ENCODE results near the gene ZNF521.
"Not testable (repeated sequence)": the region's sequence is repeated elsewhere in the genome, so short reads cannot be mapped to it uniquely, and the experiment has no call there.

Gene ZNF521

GRCh38 chr18:25279556-25279955, 72.4 kb downstream of the ZNF521 start:
- no peaks in the 10 kb centered on the region for H3K36me3 ChIP-seq (ENCODE audit: control insufficient read depth in 2 of 2, insufficient read depth in 2 of 2, low read length in 2 of 2)
- no peak overlapping the region for H3K27ac ChIP-seq (ENCODE audit: low read length)
- no peaks in the 10 kb centered on the region for H3K27me3 ChIP-seq (ENCODE audit: control insufficient read depth in 1 of 2, insufficient read depth in 2 of 2, low read length in 2 of 2)
- no peak overlapping the region for H3K4me3 ChIP-seq (ENCODE audit: low read length in 2 of 2)
- no peaks in the 10 kb centered on the region for H3K4me1 ChIP-seq (ENCODE audit: control insufficient read depth, insufficient read depth, low read length)
- no peak overlapping the region for H3K9ac ChIP-seq (ENCODE audit: low read length in 2 of 2)
- H3K9me3 ChIP-seq (ENCODE audit: control insufficient read depth in 2 of 2, low read length in 2 of 2) = no peaks in the 10 kb centered on the region

GRCh38 chr18:25279133-25279532, 72.8 kb downstream of the ZNF521 start:
- Histone ChIP-seq H3K4me3 (ENCODE audit: low read length in 2 of 2) (no peak overlapping the region), H3K36me3 (ENCODE audit: control insufficient read depth in 2 of 2, insufficient read depth in 2 of 2, low read length in 2 of 2) (no peaks in the 10 kb centered on the region), H3K27me3 (ENCODE audit: control insufficient read depth in 1 of 2, insufficient read depth in 2 of 2, low read length in 2 of 2) (no peaks in the 10 kb centered on the region), H3K4me1 (ENCODE audit: control insufficient read depth, insufficient read depth, low read length) (no peaks in the 10 kb centered on the region), H3K27ac (ENCODE audit: low read length) (no peak overlapping the region), H3K9ac (ENCODE audit: low read length in 2 of 2) (no peak overlapping the region), H3K9me3 (ENCODE audit: control insufficient read depth in 2 of 2, low read length in 2 of 2) (no peaks in the 10 kb centered on the region)

GRCh38 chr18:25278394-25278793, 73.6 kb downstream of the ZNF521 start:
- no peaks in the 10 kb centered on the region for H3K4me1 ChIP-seq (ENCODE audit: control insufficient read depth, insufficient read depth, low read length)
- H3K27me3 ChIP-seq (ENCODE audit: control insufficient read depth in 1 of 2, insufficient read depth in 2 of 2, low read length in 2 of 2) = no peaks in the 10 kb centered on the region
- no peaks in the 10 kb centered on the region for H3K36me3 ChIP-seq (ENCODE audit: control insufficient read depth in 2 of 2, insufficient read depth in 2 of 2, low read length in 2 of 2)
- H3K9ac ChIP-seq (ENCODE audit: low read length in 2 of 2) = no peak overlapping the region
- H3K27ac ChIP-seq (ENCODE audit: low read length) = no peak overlapping the region
- H3K9me3 ChIP-seq (ENCODE audit: control insufficient read depth in 2 of 2, low read length in 2 of 2) = no peaks in the 10 kb centered on the region
- H3K4me3 ChIP-seq (ENCODE audit: low read length in 2 of 2) = no peak overlapping the region

GRCh38 chr18:25275412-25276001, 76.5 kb downstream of the ZNF521 start:
- Histone ChIP-seq H3K9me3 (ENCODE audit: control insufficient read depth in 2 of 2, low read length in 2 of 2) (no peaks in the 10 kb centered on the region), H3K27ac (ENCODE audit: low read length) (no peak overlapping the region), H3K9ac (ENCODE audit: low read length in 2 of 2) (no peak overlapping the region), H3K36me3 (ENCODE audit: control insufficient read depth in 2 of 2, insufficient read depth in 2 of 2, low read length in 2 of 2) (no peaks in the 10 kb centered on the region), H3K27me3 (ENCODE audit: control insufficient read depth in 1 of 2, insufficient read depth in 2 of 2, low read length in 2 of 2) (no peaks in the 10 kb centered on the region), H3K4me1 (ENCODE audit: control insufficient read depth, insufficient read depth, low read length) (no peaks in the 10 kb centered on the region), H3K4me3 (ENCODE audit: low read length in 2 of 2) (no peak overlapping the region)

GRCh38 chr18:25274926-25275325, 77.0 kb downstream of the ZNF521 start:
- Histone ChIP-seq H3K9me3 (ENCODE audit: control insufficient read depth in 2 of 2, low read length in 2 of 2) (no peaks in the 10 kb centered on the region), H3K27ac (ENCODE audit: low read length) (no peak overlapping the region), H3K9ac (ENCODE audit: low read length in 2 of 2) (no peak overlapping the region), H3K27me3 (ENCODE audit: control insufficient read depth in 1 of 2, insufficient read depth in 2 of 2, low read length in 2 of 2) (no peaks in the 10 kb centered on the region), H3K36me3 (ENCODE audit: control insufficient read depth in 2 of 2, insufficient read depth in 2 of 2, low read length in 2 of 2) (no peaks in the 10 kb centered on the region), H3K4me3 (ENCODE audit: low read length in 2 of 2) (no peak overlapping the region), H3K4me1 (ENCODE audit: control insufficient read depth, insufficient read depth, low read length) (no peaks in the 10 kb centered on the region)

- not testable (repeated sequence) for H3K27me3 ChIP-seq (ENCODE audit: control insufficient read depth in 1 of 2, insufficient read depth in 2 of 2, low read length in 2 of 2); H3K36me3 ChIP-seq (ENCODE audit: control insufficient read depth in 2 of 2, insufficient read depth in 2 of 2, low read length in 2 of 2); H3K4me1 ChIP-seq (ENCODE audit: control insufficient read depth, insufficient read depth, low read length); H3K9ac ChIP-seq (ENCODE audit: low read length in 2 of 2); H3K9me3 ChIP-seq (ENCODE audit: control insufficient read depth in 2 of 2, low read length in 2 of 2); H3K4me3 ChIP-seq (ENCODE audit: low read length in 2 of 2); H3K27ac ChIP-seq (ENCODE audit: low read length)
Measured at GRCh38 chr18:25266931-25267527, 84.9 kb downstream of the ZNF521 start.

GRCh38 chr18:25262920-25263319, 89.0 kb downstream of the ZNF521 start:
- Histone ChIP-seq H3K36me3 (ENCODE audit: control insufficient read depth in 2 of 2, insufficient read depth in 2 of 2, low read length in 2 of 2) (no peaks in the 10 kb centered on the region), H3K27ac (ENCODE audit: low read length) (no peak overlapping the region), H3K4me3 (ENCODE audit: low read length in 2 of 2) (no peak overlapping the region), H3K9ac (ENCODE audit: low read length in 2 of 2) (no peak overlapping the region), H3K27me3 (ENCODE audit: control insufficient read depth in 1 of 2, insufficient read depth in 2 of 2, low read length in 2 of 2) (no peaks in the 10 kb centered on the region), H3K9me3 (ENCODE audit: control insufficient read depth in 2 of 2, low read length in 2 of 2) (no peaks in the 10 kb centered on the region), H3K4me1 (ENCODE audit: control insufficient read depth, insufficient read depth, low read length) (no peaks in the 10 kb centered on the region)

- Histone ChIP-seq H3K36me3 (ENCODE audit: control insufficient read depth in 2 of 2, insufficient read depth in 2 of 2, low read length in 2 of 2) (no peaks in the 10 kb centered on the region), H3K27me3 (ENCODE audit: control insufficient read depth in 1 of 2, insufficient read depth in 2 of 2, low read length in 2 of 2) (no peaks in the 10 kb centered on the region), H3K9me3 (ENCODE audit: control insufficient read depth in 2 of 2, low read length in 2 of 2) (no peaks in the 10 kb centered on the region), H3K4me3 (ENCODE audit: low read length in 2 of 2) (no peak overlapping the region), H3K27ac (ENCODE audit: low read length) (no peak overlapping the region), H3K9ac (ENCODE audit: low read length in 2 of 2) (no peak overlapping the region), H3K4me1 (ENCODE audit: control insufficient read depth, insufficient read depth, low read length) (no peaks in the 10 kb centered on the region)
Measured at GRCh38 chr18:25261768-25262167, 90.2 kb downstream of the ZNF521 start.

GRCh38 chr18:25256439-25256838, 95.5 kb downstream of the ZNF521 start:
- H3K27me3 ChIP-seq (ENCODE audit: control insufficient read depth in 1 of 2, insufficient read depth in 2 of 2, low read length in 2 of 2) = no peaks in the 10 kb centered on the region
- H3K36me3 ChIP-seq (ENCODE audit: control insufficient read depth in 2 of 2, insufficient read depth in 2 of 2, low read length in 2 of 2) = no peaks in the 10 kb centered on the region

GRCh38 chr18:25253779-25254178, 98.2 kb downstream of the ZNF521 start:
- no peak overlapping the region for H3K4me3 ChIP-seq (ENCODE audit: low read length in 2 of 2)
- H3K4me1 ChIP-seq (ENCODE audit: control insufficient read depth, insufficient read depth, low read length) = no peaks in the 10 kb centered on the region
- H3K36me3 ChIP-seq (ENCODE audit: control insufficient read depth in 2 of 2, insufficient read depth in 2 of 2, low read length in 2 of 2) = no peaks in the 10 kb centered on the region
- no peak overlapping the region for H3K9ac ChIP-seq (ENCODE audit: low read length in 2 of 2)
- no peaks in the 10 kb centered on the region for H3K27me3 ChIP-seq (ENCODE audit: control insufficient read depth in 1 of 2, insufficient read depth in 2 of 2, low read length in 2 of 2)
- H3K27ac ChIP-seq (ENCODE audit: low read length) = no peak overlapping the region
- no peaks in the 10 kb centered on the region for H3K9me3 ChIP-seq (ENCODE audit: control insufficient read depth in 2 of 2, low read length in 2 of 2)

More at GRCh38 chr18:25256439-25256838, 95.5 kb downstream of the ZNF521 start:
- Histone ChIP-seq H3K9me3 (ENCODE audit: control insufficient read depth in 2 of 2, low read length in 2 of 2) (no peaks in the 10 kb centered on the region), H3K9ac (ENCODE audit: low read length in 2 of 2) (no peak overlapping the region), H3K4me3 (ENCODE audit: low read length in 2 of 2) (no peak overlapping the region), H3K4me1 (ENCODE audit: control insufficient read depth, insufficient read depth, low read length) (no peaks in the 10 kb centered on the region), H3K27ac (ENCODE audit: low read length) (no peak overlapping the region)

- H3K9ac ChIP-seq (ENCODE audit: low read length in 2 of 2) = no peak overlapping the region
- H3K4me3 ChIP-seq (ENCODE audit: low read length in 2 of 2) = no peak overlapping the region
- no peaks in the 10 kb centered on the region for H3K36me3 ChIP-seq (ENCODE audit: control insufficient read depth in 2 of 2, insufficient read depth in 2 of 2, low read length in 2 of 2)
- no peaks in the 10 kb centered on the region for H3K4me1 ChIP-seq (ENCODE audit: control insufficient read depth, insufficient read depth, low read length)
- no peaks in the 10 kb centered on the region for H3K27me3 ChIP-seq (ENCODE audit: control insufficient read depth in 1 of 2, insufficient read depth in 2 of 2, low read length in 2 of 2)
- H3K27ac ChIP-seq (ENCODE audit: low read length) = no peak overlapping the region
- H3K9me3 ChIP-seq (ENCODE audit: control insufficient read depth in 2 of 2, low read length in 2 of 2) = no peaks in the 10 kb centered on the region
Measured at GRCh38 chr18:25253136-25253535, 98.8 kb downstream of the ZNF521 start.
